GM18907 (cell line): ENCODE data around the gene ANKRD34C.

ENCODE experiments used
- ATAC-seq: cut with Tn5 transposase; IDR thresholded peaks from one replicate; pipeline ENCODE4 v1.9.1; 2021; ENCODE audit warnings: mild to moderate bottlenecking, moderate library complexity; ENCODE audit not compliant: unreplicated experiment

ANKRD34C gene

DNA sequence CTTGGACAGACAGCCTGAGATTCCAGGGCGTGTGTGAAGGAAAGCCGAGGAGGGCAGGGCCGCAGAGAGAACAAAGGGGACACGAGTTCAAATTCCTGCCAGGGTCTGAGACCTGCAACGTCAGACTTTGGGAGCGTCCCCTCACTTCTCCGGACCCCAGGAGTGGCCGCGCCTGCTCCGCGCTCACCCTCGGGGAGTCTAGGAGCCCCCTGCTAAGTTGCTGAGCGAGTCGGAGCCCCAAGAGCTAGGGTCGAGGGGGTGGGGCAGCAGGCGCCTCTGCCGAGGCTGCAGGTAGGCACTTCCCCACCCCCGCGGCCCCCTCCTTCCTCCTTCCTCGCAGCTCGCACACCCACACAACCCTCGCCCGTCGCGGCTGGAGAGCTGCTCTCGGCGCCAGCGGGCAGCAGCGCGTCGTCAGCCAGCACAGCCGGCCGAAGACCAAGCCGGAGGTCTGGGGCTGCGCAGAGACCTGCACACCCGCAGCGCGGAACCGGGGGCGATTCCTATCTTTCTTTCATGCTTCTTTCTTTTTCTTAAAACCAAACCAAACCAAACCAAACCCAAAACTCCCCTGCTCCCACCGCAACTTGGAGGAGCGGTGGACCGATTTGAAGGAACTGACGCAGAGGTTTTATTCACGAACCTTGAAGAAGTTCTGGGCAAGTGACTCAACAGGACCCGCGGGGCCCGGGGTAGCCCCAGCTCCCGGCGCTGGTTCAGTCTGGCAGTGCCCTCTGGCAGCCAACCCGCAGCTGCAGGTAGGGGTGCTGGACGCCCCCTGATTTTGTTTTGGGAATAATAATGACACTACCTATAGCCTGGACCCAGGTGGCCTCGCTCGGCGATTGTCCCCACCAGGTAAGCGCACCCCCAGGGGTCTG, at the start of gene ANKRD34C:
Gene ANKRD34C, plus strand, starts transcription at position 352 of the 881 bp plus-strand sequence. CDS start 10,563 bp downstream, outside the sequence.
- no peak for ATAC-seq

- no peak for ATAC-seq
These were observed 49.3 kb upstream of the ANKRD34C start for GRCh38 chr15:79233236-79233635.

DNA sequence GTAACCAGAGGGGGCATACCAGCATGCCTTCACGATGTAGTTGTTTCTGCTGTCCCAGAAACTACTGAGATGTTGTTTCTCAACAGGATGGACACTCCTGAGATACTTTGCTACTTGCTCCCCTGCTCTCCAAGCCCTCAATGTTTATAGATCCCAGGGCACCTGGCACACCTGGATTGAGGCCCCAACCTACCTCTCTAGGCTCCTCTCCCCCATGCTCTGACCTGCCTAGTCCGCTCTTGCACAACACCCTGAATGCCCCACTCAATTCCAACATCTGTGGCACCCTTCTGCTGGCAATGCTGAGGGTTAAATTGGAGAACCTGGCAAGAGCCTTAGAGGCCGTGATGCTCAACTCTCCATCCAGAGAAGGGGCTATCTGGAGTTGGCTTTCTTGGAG, 42.5 kb upstream of the ANKRD34C start:
- no peak for ATAC-seq

DNA sequence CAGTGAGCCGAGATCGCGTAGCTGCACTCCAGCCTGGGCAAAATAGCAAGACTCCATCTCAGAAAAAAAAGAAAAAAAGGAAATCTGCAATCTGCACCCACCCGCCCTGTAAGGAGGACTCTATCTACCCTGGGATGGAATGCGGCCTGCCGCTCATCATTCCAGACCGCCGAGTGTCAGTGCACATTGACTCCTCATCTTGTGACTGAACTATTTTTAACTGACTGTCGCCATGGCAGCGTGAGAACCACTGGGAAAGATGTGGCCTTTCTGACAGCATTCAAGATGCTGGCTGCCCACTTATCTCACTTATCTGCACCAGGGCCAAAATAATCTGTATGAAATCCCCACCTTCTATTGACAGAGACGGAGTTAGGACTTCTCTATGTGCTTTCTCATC, 38.8 kb upstream of the ANKRD34C start:
- ATAC-seq, result no peak

DNA sequence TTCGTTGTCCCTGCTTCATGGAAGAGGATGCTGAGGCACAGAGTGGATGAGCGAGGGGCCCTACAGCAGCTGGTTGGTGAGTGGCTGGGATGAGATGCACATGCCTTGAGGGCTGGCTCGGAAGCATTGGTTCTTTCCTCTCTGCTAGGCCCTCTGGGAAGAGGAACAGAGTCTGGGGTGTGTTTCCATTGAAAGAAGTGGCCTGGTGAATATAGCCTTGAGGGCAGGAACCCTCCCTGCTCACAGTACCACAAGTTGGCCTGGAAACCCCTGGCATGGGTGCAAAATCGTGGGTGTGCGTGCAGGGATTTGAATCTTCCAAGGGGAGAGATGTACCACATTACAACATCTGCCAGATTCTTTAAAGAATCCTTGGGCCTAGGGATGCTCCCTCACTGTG, 37.6 kb upstream of the ANKRD34C start:
- no peak for ATAC-seq

GRCh38 chr15:79248183-79248582, 34.3 kb upstream of the ANKRD34C start:
- ATAC-seq, result no peak

DNA sequence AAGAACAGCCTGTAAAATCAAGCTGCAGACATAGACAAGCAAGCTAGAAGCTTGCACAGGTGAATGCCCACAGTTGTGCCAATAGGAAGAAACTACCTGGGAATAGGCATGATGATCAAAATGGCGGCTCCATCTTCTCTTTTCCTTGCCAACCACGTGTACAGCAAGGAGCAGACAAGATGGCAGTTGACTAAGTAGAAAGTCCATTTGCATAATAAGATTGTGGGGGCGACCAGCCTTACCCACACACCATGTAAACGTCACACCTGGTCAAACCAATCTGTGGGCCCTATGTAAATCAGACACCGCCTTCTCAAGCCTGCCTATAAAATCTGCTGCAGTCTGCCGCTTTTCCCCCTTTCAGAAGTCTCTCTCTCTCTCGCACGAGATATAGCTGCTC, 25.1 kb upstream of the ANKRD34C start:
- no peak for ATAC-seq

GRCh38 chr15:79261836-79262235, 20.7 kb upstream of the ANKRD34C start:
- ATAC-seq, result no peak

- ATAC-seq, result no peak
These were observed 17.4 kb upstream of the ANKRD34C start for GRCh38 chr15:79265167-79265566.

- ATAC-seq, result no peak
These were observed 16.4 kb upstream of the ANKRD34C start for GRCh38 chr15:79265987-79266579.

- ATAC-seq, result no peak
These were observed 928 bp downstream of the ANKRD34C start for GRCh38 chr15:79283252-79284048.

GRCh38 chr15:79290642-79291275, 8.2 kb downstream of the ANKRD34C start:
- ATAC-seq, result no peak

DNA sequence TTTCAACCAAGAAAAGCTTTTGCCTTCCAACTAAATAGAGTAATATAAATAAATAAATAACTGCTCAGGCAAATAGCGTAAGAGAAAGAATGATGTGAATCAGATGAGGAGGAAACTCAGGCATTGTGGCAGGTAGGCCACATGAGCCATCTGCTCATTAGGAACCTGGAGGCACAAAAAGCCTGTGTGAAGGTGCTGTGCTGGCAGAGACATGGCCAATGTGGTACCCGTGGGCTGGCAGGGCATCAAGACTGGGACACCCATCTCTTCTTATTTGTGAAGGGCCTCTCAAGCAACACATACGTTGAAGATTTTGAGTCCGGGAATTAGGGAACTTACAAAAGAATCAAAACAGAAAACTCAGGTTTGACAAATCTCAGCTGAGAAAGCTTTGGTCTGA, 9.5 kb downstream of the ANKRD34C start:
- ATAC-seq, result no peak

DNA sequence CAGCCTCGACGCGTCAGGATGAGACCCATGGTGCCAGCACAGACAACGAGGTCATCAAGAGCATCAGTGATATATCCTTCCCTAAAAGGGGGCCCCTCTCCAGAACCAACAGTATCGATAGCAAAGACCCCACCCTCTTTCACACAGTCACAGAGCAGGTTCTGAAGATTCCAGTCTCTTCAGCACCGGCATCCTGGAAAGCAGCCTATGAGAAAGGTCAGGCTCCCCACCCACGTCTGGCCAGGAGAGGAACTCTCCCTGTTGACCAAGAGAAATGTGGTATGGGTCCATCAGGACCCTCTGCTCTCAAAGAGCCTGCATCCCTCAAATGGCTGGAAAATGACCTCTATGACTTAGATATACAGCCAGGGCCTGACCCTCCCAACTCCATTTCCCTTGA, 11.6 kb downstream of the ANKRD34C start:
- ATAC-seq, result no peak

- ATAC-seq, result no peak
These were observed 14.1 kb downstream of the ANKRD34C start for GRCh38 chr15:79296583-79296982.

DNA sequence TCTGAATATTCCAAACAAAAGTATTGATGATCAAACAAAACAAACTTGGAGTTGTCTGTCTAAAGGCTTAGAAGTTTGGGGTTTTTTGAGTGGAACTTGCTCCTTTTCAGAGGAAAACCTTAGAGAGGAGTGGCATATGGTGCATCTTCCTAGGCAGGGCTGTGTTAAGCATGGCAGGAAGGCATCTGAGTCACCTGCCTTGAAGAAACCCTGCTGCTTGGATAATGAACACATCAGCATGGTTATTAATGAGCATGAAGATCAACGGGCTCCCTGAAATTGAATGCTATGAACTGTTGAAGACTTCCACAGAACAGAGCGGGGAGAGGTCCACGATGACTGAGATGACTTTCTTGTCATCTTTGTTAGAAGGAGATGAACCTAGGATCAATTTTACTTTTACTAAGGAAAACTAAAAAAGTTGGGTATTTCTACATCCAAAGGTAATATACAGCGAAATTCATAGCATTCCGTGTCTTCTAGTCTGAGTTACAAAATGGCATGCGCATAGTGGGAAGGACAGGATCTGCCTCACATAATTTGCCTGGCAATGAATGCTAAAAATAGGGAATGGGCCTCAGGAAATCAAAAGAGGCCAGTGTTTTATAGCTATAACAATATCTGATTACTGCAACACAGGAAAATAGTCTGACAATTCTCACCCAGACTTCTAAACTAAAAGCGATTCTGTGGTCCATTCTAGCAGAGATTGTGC, 16.8 kb downstream of the ANKRD34C start:
- ATAC-seq, result no peak

DNA sequence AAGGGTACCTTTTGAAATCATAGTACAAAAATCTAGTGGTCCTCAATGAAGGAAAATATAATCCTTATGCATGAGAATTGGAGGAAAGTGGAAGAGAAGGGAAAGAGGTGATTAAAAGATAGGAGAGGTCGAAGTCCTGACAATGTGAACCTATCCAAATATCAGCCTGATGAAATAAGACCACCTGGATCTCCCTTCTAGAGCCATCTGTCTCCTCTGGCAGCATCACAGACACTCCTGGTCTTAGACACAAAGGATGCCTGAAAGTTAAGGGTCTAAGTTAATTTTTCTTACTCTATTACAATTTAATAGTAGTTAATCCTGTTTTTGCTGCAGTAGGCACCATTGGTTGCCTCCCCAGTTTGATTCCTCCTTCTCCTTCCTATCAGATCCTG, 17.3 kb downstream of the ANKRD34C start:
- no peak for ATAC-seq

- ATAC-seq, result no peak
These were observed 24.7 kb downstream of the ANKRD34C start for GRCh38 chr15:79307251-79307650.

GRCh38 chr15:79308874-79309273, 26.4 kb downstream of the ANKRD34C start:
- ATAC-seq, result no peak

DNA sequence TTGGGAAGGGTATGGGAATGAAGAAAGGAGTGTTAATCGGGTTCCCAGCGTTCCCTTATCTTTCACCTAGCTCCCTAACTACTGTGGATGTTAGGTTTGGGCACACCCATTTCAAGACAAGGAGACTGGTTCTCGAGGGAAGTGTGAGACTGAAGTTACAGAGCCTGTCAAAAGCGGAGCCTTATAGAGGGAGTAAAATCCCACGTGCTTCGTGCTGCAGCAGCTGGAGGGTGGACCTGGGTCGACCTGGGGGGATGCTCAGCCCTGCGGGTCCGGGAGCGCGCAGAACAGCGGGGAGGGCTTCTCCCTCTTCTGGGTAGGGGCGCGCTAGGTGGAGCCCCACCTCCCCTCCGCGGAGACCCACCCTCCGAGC, 28.1 kb downstream of the ANKRD34C start:
- peak; percentile 33 for ATAC-seq
